Activated B cell treated with CpG ODN at 0.5 μM for 24 hours (primary cell): ENCODE results near the gene CAMTA1. TPM values are rescaled to one million over a fixed set of nuclear protein-coding genes. Genes with fewer than 3 reads are reported as not detected.

Experiments used
- ATAC-seq: fragments of 200-7000 bp; cut with Tn5 transposase; one replicate; pipeline ENCODE4 v1.10.0; 2021; ENCODE audit warnings: low read depth, mild to moderate bottlenecking, moderate library complexity
- CTCF ChIA-PET: fragments of 350-600 bp; sonication (Branson Sonifier 250); formaldehyde crosslinking; loops from one replicate; lab custom pipeline; 2021; ENCODE audit warnings: antibody characterized with exemption; lab: Charles Lee
- POLR2A ChIA-PET: fragments of 350-600 bp; sonication (Branson Sonifier 250); formaldehyde crosslinking; loops from one replicate; lab custom pipeline; 2021; ENCODE audit warnings: antibody characterized with exemption; lab: Charles Lee
- DNase-seq: peaks from one replicate; pipeline ENCODE4 v3.0.0; 2022
- H3K27ac Mint-ChIP-seq: one replicate; pipeline ENCODE4 v1.8.0; 2020; ENCODE audit warnings: mixed read lengths
- H3K27me3 Mint-ChIP-seq: one replicate; pipeline ENCODE4 v1.8.0; 2021; ENCODE audit warnings: mixed read lengths
- H3K36me3 Mint-ChIP-seq: one replicate; pipeline ENCODE4 v1.8.0; 2021; ENCODE audit warnings: low read depth, mixed read lengths
- H3K4me1 Mint-ChIP-seq: one replicate; pipeline ENCODE4 v1.8.0; 2021; ENCODE audit warnings: mixed read lengths
- H3K4me3 Mint-ChIP-seq: one replicate; pipeline ENCODE4 v1.8.0; 2020; ENCODE audit warnings: mild to moderate bottlenecking, mixed read lengths
- H3K9me3 Mint-ChIP-seq: one replicate; pipeline ENCODE4 v1.8.0; 2020; ENCODE audit warnings: mixed read lengths
- intact Hi-C: fragments of 100-400 bp; cut with micrococcal nuclease; formaldehyde crosslinking; loops from one replicate; pipeline ENCODE4 v1.15.1; 2024
- total RNA-seq: library from RNA; stranded (reverse); gene quantifications from 2 replicates; pipeline ENCODE4 v1.2.3, GENCODE V29; 2022
- TF ChIP-seq, protein P1 (sequence below): fragments of 200-600 bp; IDR thresholded peaks from one replicate; pipeline ENCODE4 v1.8.0; 2022; ENCODE audit warnings: antibody characterized with exemption, mild to moderate bottlenecking

Gene CAMTA1
- total RNA-seq, 1 donor from 2014 or later = 49.8 TPM

DNA sequence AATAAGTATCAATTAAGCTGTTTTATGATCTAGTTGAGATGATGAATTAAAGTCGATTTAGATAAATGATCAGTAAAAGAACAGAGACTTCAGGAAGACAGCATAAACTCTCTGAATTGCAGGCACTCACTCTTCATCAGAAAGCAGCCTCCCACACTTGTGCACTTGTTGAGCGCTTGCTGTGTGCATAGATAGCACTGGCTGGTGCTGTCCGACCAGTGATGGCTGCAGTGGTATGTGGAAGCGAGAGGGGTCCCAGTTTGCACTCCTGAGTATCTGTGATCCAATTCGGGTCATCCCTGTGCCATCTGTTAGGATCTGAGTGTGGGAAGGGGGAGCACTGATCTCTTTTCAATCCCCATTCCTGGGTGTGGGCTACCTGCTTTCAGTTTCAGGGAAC is 137.8 kb downstream of the CAMTA1 start:
- Mint-ChIP-seq H3K27ac (no peak overlapping the region), H3K36me3 (no peaks in the 10 kb centered on the region), H3K4me3 (no peak overlapping the region), H3K4me1 (no peaks in the 10 kb centered on the region), H3K9me3 (peaks cover 3% of the 10 kb centered on the region), H3K27me3 (peaks cover 5% of the 10 kb centered on the region)
- ChIA-PET CTCF (no interaction called here), POLR2A (no interaction called here)
- DNase-seq = no peak
- intact Hi-C loops = no loop called here
- TF ChIP-seq, protein P1, sequence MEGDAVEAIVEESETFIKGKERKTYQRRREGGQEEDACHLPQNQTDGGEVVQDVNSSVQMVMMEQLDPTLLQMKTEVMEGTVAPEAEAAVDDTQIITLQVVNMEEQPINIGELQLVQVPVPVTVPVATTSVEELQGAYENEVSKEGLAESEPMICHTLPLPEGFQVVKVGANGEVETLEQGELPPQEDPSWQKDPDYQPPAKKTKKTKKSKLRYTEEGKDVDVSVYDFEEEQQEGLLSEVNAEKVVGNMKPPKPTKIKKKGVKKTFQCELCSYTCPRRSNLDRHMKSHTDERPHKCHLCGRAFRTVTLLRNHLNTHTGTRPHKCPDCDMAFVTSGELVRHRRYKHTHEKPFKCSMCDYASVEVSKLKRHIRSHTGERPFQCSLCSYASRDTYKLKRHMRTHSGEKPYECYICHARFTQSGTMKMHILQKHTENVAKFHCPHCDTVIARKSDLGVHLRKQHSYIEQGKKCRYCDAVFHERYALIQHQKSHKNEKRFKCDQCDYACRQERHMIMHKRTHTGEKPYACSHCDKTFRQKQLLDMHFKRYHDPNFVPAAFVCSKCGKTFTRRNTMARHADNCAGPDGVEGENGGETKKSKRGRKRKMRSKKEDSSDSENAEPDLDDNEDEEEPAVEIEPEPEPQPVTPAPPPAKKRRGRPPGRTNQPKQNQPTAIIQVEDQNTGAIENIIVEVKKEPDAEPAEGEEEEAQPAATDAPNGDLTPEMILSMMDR = no peak
- ATAC-seq = no peak

DNA sequence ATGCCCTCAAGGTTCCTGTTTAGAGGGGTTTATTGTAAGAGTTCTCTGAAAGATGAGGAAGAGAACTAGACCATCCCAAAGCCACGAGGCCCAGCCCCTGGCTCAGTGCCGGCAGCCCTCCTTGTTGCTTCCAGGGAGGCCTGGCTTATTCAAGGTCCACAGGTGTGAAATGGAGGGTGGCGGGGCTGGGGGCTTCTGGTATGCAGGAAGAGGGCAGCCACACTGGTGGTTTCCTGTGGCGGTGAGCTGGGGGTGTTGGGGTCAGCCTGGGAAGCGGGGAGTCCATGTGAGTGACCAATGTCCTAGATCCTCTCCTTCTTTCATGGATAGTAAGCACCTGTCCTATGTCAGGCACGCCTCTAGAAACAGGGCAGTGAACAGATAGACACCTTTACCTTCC is 138.2 kb downstream of the CAMTA1 start:
- Mint-ChIP-seq H3K27me3 (peaks cover 5% of the 10 kb centered on the region), H3K9me3 (peaks cover 3% of the 10 kb centered on the region), H3K36me3 (no peaks in the 10 kb centered on the region), H3K4me1 (no peaks in the 10 kb centered on the region), H3K4me3 (no peak overlapping the region), H3K27ac (no peak overlapping the region)
- DNase-seq (no peak), ATAC-seq (no peak)
- intact Hi-C loops = no loop called here
- ChIA-PET CTCF (no interaction called here), POLR2A (no interaction called here)
- TF ChIP-seq, protein P1 = no peak

DNA sequence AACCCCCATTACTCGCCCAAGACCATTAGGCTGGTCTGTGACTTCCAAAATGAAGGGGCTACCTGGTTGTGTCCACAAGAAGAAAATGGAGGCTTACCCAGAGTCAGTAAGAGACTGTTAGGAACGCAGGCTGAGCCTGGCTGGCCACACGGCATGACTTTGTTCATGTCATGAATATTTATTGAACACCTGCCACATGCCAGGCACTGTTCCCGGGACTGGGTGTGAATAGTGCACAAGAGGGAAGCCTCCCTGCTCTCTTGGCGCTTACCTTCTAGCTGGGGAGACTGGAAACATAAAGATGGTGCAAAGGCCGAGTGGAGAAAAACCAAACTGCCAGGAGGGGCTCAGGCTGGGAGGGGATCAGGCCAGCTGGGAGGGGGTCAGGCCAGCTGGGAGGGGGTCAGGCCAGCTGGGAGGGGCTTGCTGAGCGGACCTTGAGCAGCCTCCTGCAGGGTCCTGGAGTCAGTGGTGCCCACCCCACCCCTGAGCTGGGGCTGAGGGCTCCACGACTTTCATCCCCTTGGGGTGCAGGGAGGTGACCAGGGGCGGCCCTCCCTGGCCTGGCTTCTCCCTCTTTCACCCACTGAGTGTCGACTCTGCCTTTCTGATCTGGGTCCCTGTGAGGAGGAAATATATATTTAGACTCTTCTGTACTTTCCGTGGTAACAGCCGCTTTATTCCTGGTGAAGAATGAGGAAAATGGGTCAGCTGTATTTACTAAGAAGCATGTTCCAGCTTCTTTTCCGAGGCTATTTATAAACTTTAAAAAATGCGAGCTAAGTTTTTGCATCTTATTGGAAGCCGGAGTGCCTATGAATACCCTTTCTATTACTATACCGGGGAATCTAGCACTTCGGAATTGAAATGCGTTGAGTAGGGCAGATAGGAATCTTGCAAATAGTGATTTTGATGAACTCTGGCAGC is 139.0 kb downstream of the CAMTA1 start:
- no peaks in the 10 kb centered on the region for H3K4me1 Mint-ChIP-seq
- no peak overlapping the region for H3K4me3 Mint-ChIP-seq
- TF ChIP-seq, protein P1 = no peak
- ChIA-PET CTCF (no interaction called here), POLR2A (no interaction called here)
- peaks cover 5% of the 10 kb centered on the region for H3K27me3 Mint-ChIP-seq
- DNase-seq = no peak
- ATAC-seq = no peak
- H3K27ac Mint-ChIP-seq = no peak overlapping the region
- intact Hi-C loops = no loop called here
- peaks cover 3% of the 10 kb centered on the region for H3K9me3 Mint-ChIP-seq
- no peaks in the 10 kb centered on the region for H3K36me3 Mint-ChIP-seq

DNA sequence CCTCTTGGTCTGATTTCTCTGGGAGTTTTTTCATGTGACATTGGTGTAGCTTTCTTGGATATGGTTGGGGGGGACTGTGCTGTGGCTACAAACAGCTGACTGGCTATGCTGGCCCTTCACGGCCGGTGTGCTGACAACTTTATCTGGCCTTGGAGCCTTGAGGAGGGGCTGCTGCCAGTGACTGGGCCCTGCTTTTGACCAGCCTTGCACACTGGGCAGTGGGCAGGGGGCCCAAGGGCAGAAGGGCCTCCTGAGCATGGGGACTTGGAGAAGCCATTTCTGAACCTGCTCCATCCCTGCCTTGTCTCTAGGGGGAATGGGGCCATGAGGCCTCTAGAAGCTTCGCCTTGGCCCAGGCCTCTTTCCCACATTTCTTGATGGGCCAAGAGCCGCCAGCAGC is 139.6 kb downstream of the CAMTA1 start:
- Mint-ChIP-seq H3K27ac (no peak overlapping the region), H3K9me3 (peaks cover 3% of the 10 kb centered on the region), H3K36me3 (no peaks in the 10 kb centered on the region), H3K27me3 (peaks cover 5% of the 10 kb centered on the region), H3K4me1 (no peaks in the 10 kb centered on the region), H3K4me3 (no peak overlapping the region)
- CTCF ChIA-PET = no interaction called here
- DNase-seq = no peak
- intact Hi-C loops = no loop called here
- POLR2A ChIA-PET = no interaction called here
- no peak for ATAC-seq
- TF ChIP-seq, protein P1 = no peak

DNA sequence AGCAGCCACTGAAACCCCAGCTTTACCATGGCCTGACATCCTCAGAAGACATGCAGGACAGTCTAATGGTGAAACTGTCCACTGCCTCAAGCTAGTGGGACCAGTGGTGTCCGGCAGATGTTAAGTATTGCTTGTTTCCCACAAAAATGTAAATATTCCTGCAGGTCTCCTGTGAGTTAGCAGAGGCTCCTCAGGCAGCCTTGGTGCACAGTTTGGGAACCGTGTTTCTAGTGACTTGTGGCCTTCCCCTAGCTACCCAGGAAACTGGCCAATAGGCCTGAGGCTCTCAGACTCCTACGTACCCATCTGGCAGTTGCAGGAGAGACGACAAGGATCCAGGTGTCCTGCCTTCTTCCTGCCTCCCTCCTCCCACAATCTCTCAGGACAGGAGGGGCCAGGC is 142.4 kb downstream of the CAMTA1 start:
- ChIA-PET CTCF (no interaction called here), POLR2A (no interaction called here)
- Mint-ChIP-seq H3K9me3 (no peaks in the 10 kb centered on the region), H3K27ac (no peak overlapping the region), H3K4me3 (no peak overlapping the region), H3K4me1 (no peaks in the 10 kb centered on the region), H3K36me3 (no peaks in the 10 kb centered on the region), H3K27me3 (peaks cover 7% of the 10 kb centered on the region)
- intact Hi-C loops = no loop called here
- DNase-seq (no peak), ATAC-seq (no peak)
- TF ChIP-seq, protein P1 = no peak
